Measurements from ENCODE around the gene ISG20L2. TPM values are rescaled to one million over a fixed set of nuclear protein-coding genes. Genes with fewer than 3 reads are reported as not detected.

The ISG20L2 gene
- total RNA-seq, 2 experiments from 2014 or later = 44.2 to 50.9 TPM

GRCh38 chr1:156691191-156691590, 37.4 kb downstream of the ISG20L2 start:
- no peaks in the 10 kb centered on the region for H3K36me3 Mint-ChIP-seq (ENCODE audit: low read depth)
- CTCF ChIA-PET = interaction anchor here (2.5 to 3.6 kb wide), 2 partner anchors 15 to 34 kb away, joined by 7 to 119 read pairs; partner anchors contain the start of gene CRABP2
- intact Hi-C loops (cut with DNase I, micrococcal nuclease) = no loop called here
- H3K4me1 Mint-ChIP-seq (ENCODE audit: low read depth) = peaks cover 26% of the 10 kb centered on the region
- Histone ChIP-seq H3K4me3 (ENCODE audit: low read length) (no peak overlapping the region), H3K27me3 (ENCODE audit: control insufficient read depth in 1 of 2, insufficient read depth in 2 of 2, low read length in 2 of 2) (peaks cover 52 to 58% of the 10 kb centered on the region in 2 experiments), H3K4me1 (ENCODE audit: insufficient read depth, low read length) (peaks cover 23% of the 10 kb centered on the region), H3K27ac (ENCODE audit: low read depth in 1 of 2, low read length in 2 of 2) (no peak overlapping the region), H3K9me3 (ENCODE audit: control insufficient read depth in 1 of 2, insufficient read depth in 1 of 2, low read length in 2 of 2) (peaks cover 0 to 13% of the 10 kb centered on the region in 2 experiments), H3K36me3 (ENCODE audit: insufficient read depth, low read length) (no peaks in the 10 kb centered on the region)
- POLR2A ChIA-PET = interaction anchor here (1.0 to 3.9 kb wide), 3 partner anchors 15 to 36 kb away, joined by 4 to 38 read pairs (median 4); partner anchors contain the start of genes ISG20L2 and METTL25B
- no peak overlapping the region for H3K4me3 Mint-ChIP-seq
- no peaks in the 10 kb centered on the region for H3K9me3 Mint-ChIP-seq
- H3K27ac Mint-ChIP-seq = no peak overlapping the region
- ATAC-seq (ENCODE audit: poor library complexity) = no peak
- no peak for TF ChIP-seq CTCF (IDR thresholded peaks at IDR 0.05)
- H3K27me3 Mint-ChIP-seq = peaks cover 61% of the 10 kb centered on the region
- DNase-seq = no peak

GRCh38 chr1:156690675-156691036, 37.9 kb downstream of the ISG20L2 start:
- no peaks in the 10 kb centered on the region for H3K36me3 Mint-ChIP-seq (ENCODE audit: low read depth)
- H3K36me3 ChIP-seq (ENCODE audit: insufficient read depth, low read length) = no peaks in the 10 kb centered on the region
- no peak overlapping the region for H3K4me3 Mint-ChIP-seq
- H3K9me3 Mint-ChIP-seq = no peaks in the 10 kb centered on the region
- ChIA-PET CTCF (interaction anchor here (1.0 to 3.6 kb wide), 9 partner anchors 11 to 245 kb away, joined by 3 to 119 read pairs (median 9); partner anchors contain the start of genes CRABP2 and MRPL24), POLR2A (interaction anchor here (0.9 to 3.9 kb wide), 5 partner anchors 25 to 169 kb away, joined by 3 to 38 read pairs (median 4); partner anchors contain the start of genes ISG20L2, METTL25B, MRPL24 and PRCC)
- peaks cover 23% of the 10 kb centered on the region for H3K4me1 ChIP-seq (ENCODE audit: insufficient read depth, low read length)
- DNase-seq = no peak
- no peak for ATAC-seq (ENCODE audit: poor library complexity)
- no peak overlapping the region for H3K27ac ChIP-seq (ENCODE audit: low read depth in 1 of 2, low read length in 2 of 2)
- peaks cover 61% of the 10 kb centered on the region for H3K27me3 Mint-ChIP-seq
- no peak for TF ChIP-seq CTCF (IDR thresholded peaks at IDR 0.05)
- H3K9me3 ChIP-seq (ENCODE audit: control insufficient read depth in 1 of 2, insufficient read depth in 1 of 2, low read length in 2 of 2) = peaks cover 0 to 13% of the 10 kb centered on the region in 2 experiments
- peaks cover 52 to 58% of the 10 kb centered on the region in 2 experiments for H3K27me3 ChIP-seq (ENCODE audit: control insufficient read depth in 1 of 2, insufficient read depth in 2 of 2, low read length in 2 of 2)
- intact Hi-C loops (cut with DNase I, micrococcal nuclease) = no loop called here
- peaks cover 26% of the 10 kb centered on the region for H3K4me1 Mint-ChIP-seq (ENCODE audit: low read depth)
- no peak overlapping the region for H3K4me3 ChIP-seq (ENCODE audit: low read length)
- no peak overlapping the region for H3K27ac Mint-ChIP-seq

GRCh38 chr1:156689953-156690674, 38.5 kb downstream of the ISG20L2 start:
- no peak for ATAC-seq (ENCODE audit: poor library complexity)
- intact Hi-C loops (cut with DNase I, micrococcal nuclease) = loop anchor here (1.0 to 10.0 kb wide), 7 partner anchors 16 to 239 kb away; partner anchors contain the start of genes LRRC71 (in 1 of the 2), NTRK1 (in 1 of the 2) and PRCC (in 1 of the 2)
- H3K36me3 ChIP-seq (ENCODE audit: insufficient read depth, low read length) = no peaks in the 10 kb centered on the region
- H3K4me1 ChIP-seq (ENCODE audit: insufficient read depth, low read length) = peaks cover 23% of the 10 kb centered on the region
- H3K27ac ChIP-seq (ENCODE audit: low read depth in 1 of 2, low read length in 2 of 2) = no peak overlapping the region
- H3K4me3 Mint-ChIP-seq = no peak overlapping the region
- H3K9me3 Mint-ChIP-seq = no peaks in the 10 kb centered on the region
- H3K4me3 ChIP-seq (ENCODE audit: low read length) = no peak overlapping the region
- H3K27me3 ChIP-seq (ENCODE audit: control insufficient read depth in 1 of 2, insufficient read depth in 2 of 2, low read length in 2 of 2) = peaks cover 52 to 58% of the 10 kb centered on the region in 2 experiments
- H3K27me3 Mint-ChIP-seq = peaks cover 61% of the 10 kb centered on the region
- no peaks in the 10 kb centered on the region for H3K36me3 Mint-ChIP-seq (ENCODE audit: low read depth)
- no peak for DNase-seq
- ChIA-PET POLR2A (interaction anchor here (0.8 to 3.9 kb wide), 7 partner anchors 15 to 170 kb away, joined by 3 to 38 read pairs (median 4); partner anchors contain the start of genes CRABP2, ISG20L2, METTL25B and MRPL24), CTCF (interaction anchor here (0.6 to 3.6 kb wide), 30 partner anchors 10 to 244 kb away, joined by 3 to 119 read pairs (median 6); partner anchors contain the start of genes CRABP2, ISG20L2, METTL25B and MRPL24)
- H3K27ac Mint-ChIP-seq = no peak overlapping the region
- H3K4me1 Mint-ChIP-seq (ENCODE audit: low read depth) = peaks cover 26% of the 10 kb centered on the region
- H3K9me3 ChIP-seq (ENCODE audit: control insufficient read depth in 1 of 2, insufficient read depth in 1 of 2, low read length in 2 of 2) = peaks cover 0 to 13% of the 10 kb centered on the region in 2 experiments
- TF ChIP-seq CTCF (IDR thresholded peaks at IDR 0.05) = no peak
